Transverse colon (tissue), 4 donors: ENCODE results near the gene PPP1R15B. TPM values are rescaled to one million over a fixed set of nuclear protein-coding genes. Genes with fewer than 3 reads are reported as not detected.

Experiments
- DNase-seq: peaks from one replicate; pipeline ENCODE4 v3.0.0-alpha.2; 2019
- H3K27ac ChIP-seq, 4 donors: fragments of 200-600 bp; sonication (generic); 2 replicates each; pipeline ENCODE4 v1.5.1; 2016 to 2018; ENCODE audit warnings: inconsistent platforms in 4 of 4
- H3K27me3 ChIP-seq: fragments of 200-600 bp; sonication (generic); 2 replicates; pipeline ENCODE4 v1.5.1; 2017; ENCODE audit warnings: inconsistent platforms
- H3K36me3 ChIP-seq, 4 donors: fragments of 200-600 bp; sonication (generic); 2 replicates each; pipeline ENCODE4 v1.5.1; 2017 to 2019; ENCODE audit warnings: inconsistent platforms in 4 of 4
- H3K4me1 ChIP-seq, 4 donors: fragments of 200-600 bp; sonication (generic); 2 replicates each; pipeline ENCODE4 v1.5.1; 2017 to 2020; ENCODE audit warnings: inconsistent platforms in 4 of 4
- H3K4me3 ChIP-seq, 4 donors: fragments of 200-600 bp; sonication (generic); 1 replicate in 1 of 4; 2 replicates in 3 of 4; pipeline versions ENCODE4 v1.5.1 to v1.6.1; 2017 to 2019; ENCODE audit warnings: inconsistent platforms in 4 of 4
- H3K9me3 ChIP-seq, 2 donors: fragments of 200-600 bp; sonication (generic); 2 replicates each; pipeline ENCODE4 v1.5.1; 2017 to 2019; ENCODE audit warnings: inconsistent platforms in 2 of 2
- CTCF ChIP-seq, 5 experiments: fragments of 200-600 bp in 3 of 5; fragments of 450-650 bp in 2 of 5; sonication (generic) in 3 of 5; IDR thresholded peaks; 1 replicate in 2 of 5; 2 replicates in 3 of 5; pipeline ENCODE4 v1.5.1; 2016 to 2017; ENCODE audit warnings: antibody characterized with exemption in 5 of 5, inconsistent platforms in 3 of 5, mild to moderate bottlenecking in 2 of 5, moderate library complexity in 1 of 5
- EP300 ChIP-seq: sonication (generic); formaldehyde crosslinking; IDR thresholded peaks from one replicate; pipeline ENCODE4 v1.6.1; 2017; ENCODE audit warnings: antibody characterized with exemption, low read depth
- POLR2A ChIP-seq: fragments of 450-650 bp; IDR thresholded peaks from one replicate; pipeline ENCODE4 v1.6.1; 2016; ENCODE audit warnings: antibody characterized with exemption, mild to moderate bottlenecking, moderate library complexity
- POLR2AphosphoS5 ChIP-seq, 3 donors: sonication (generic); formaldehyde crosslinking; IDR thresholded peaks; one replicate each; pipeline ENCODE4 v1.6.1; 2016; ENCODE audit warnings: antibody characterized with exemption in 3 of 3
- WGBS, 2 donors: methylation state at CpG; one replicate each; pipeline ENCODE4 v1.1.5; 2018; ENCODE audit warnings: low coverage in 1 of 2; 5-methylcytosine and 5-hydroxymethylcytosine counted together
- in situ Hi-C, 4 donors: fragments of 200-750 bp; cut with MboI; loops; one replicate each; pipeline versions ENCODE4 v1.15.0 to v1.15.1; 2017; ENCODE audit warnings: low sequenced_read_pairs in 3 of 4, low pct_ligation_motif_present in 1 of 4, low pct_unique_long_range_greater_than_20kb in 1 of 4
- intact Hi-C: fragments of 100-400 bp; cut with DNase I; formaldehyde crosslinking; loops from one replicate; pipeline ENCODE4 v1.15.1; 2023; ENCODE audit warnings: low total_unique reads
- total RNA-seq, 4 donors: library from RNA; depleted of rRNA; stranded (reverse); fragments of >200 nt; gene quantifications; one replicate each; pipeline ENCODE4 v1.1.0, GENCODE V29; 2016

The PPP1R15B gene
- total RNA-seq, 4 donors from 2014 or later = 30.8 to 74.2 (median 54.5) TPM

GRCh38 chr1:204448991-204449677, 37.5 kb upstream of the PPP1R15B start:
- H3K4me3 ChIP-seq = no peak overlapping the region
- intact Hi-C loops = no loop called here
- WGBS, 2 donors = 60 to 75% methylated on average over 3 to 6 of the region's 6 CpGs
- no peaks in the 10 kb centered on the region for H3K9me3 ChIP-seq
- H3K27ac ChIP-seq = peak overlapping the region; percentile 88 to 97 (median 90)
- H3K27me3 ChIP-seq = no peaks in the 10 kb centered on the region
- H3K4me1 ChIP-seq = peaks cover 43 to 80% (median 50%) of the 10 kb centered on the region in 4 donors
- DNase-seq = no peak
- TF ChIP-seq POLR2AphosphoS5 (IDR thresholded peaks at IDR 0.05) = peak in 1 of 3 donors; percentile 2
- TF ChIP-seq EP300 = no peak
- peaks cover 0 to 8% (median 0%) of the 10 kb centered on the region in 4 donors for H3K36me3 ChIP-seq
- in situ Hi-C loops = loop anchor here in 3 of 4 donors (5.0 to 25.0 kb wide), 3 partner anchors 53 to 363 kb away; no protein-coding TSS in a partner anchor

- H3K4me3 ChIP-seq = no peak overlapping the region
- DNase-seq = peak; percentile 85
- in situ Hi-C loops = loop anchor here in 3 of 4 donors (5.0 to 25.0 kb wide), 3 partner anchors 54 to 364 kb away; no protein-coding TSS in a partner anchor
- 71% methylated on average over 7 of the region's 7 CpGs; no CpG with 5 or more reads in 1 of the 2 donors for WGBS, 2 donors
- no peaks in the 10 kb centered on the region for H3K9me3 ChIP-seq
- TF ChIP-seq CTCF (IDR thresholded peaks at IDR 0.05) (no peak), POLR2AphosphoS5 (IDR thresholded peaks at IDR 0.05) (peak in 2 of 3 donors; percentile 51 to 76), POLR2A (peak; percentile 24)
- H3K27ac ChIP-seq = peak overlapping the region; percentile 88 to 97 (median 90)
- peaks cover 0 to 11% (median 0%) of the 10 kb centered on the region in 4 donors for H3K36me3 ChIP-seq
- no peaks in the 10 kb centered on the region for H3K27me3 ChIP-seq
- intact Hi-C loops = no loop called here
- H3K4me1 ChIP-seq = peaks cover 43 to 73% (median 48%) of the 10 kb centered on the region in 4 donors
These were observed 36.8 kb upstream of the PPP1R15B start for GRCh38 chr1:204448344-204448964.

GRCh38 chr1:204447736-204448135, 36.1 kb upstream of the PPP1R15B start:
- in situ Hi-C loops = loop anchor here in 3 of 4 donors (5.0 to 25.0 kb wide), 3 partner anchors 55 to 365 kb away; no protein-coding TSS in a partner anchor
- no peak overlapping the region for H3K4me3 ChIP-seq
- H3K9me3 ChIP-seq = no peaks in the 10 kb centered on the region
- peak overlapping the region; percentile 88 to 97 (median 90) for H3K27ac ChIP-seq
- no peak for TF ChIP-seq CTCF (IDR thresholded peaks at IDR 0.05)
- no peak for TF ChIP-seq POLR2A
- TF ChIP-seq POLR2AphosphoS5 (IDR thresholded peaks at IDR 0.05) = no peak
- no peak for TF ChIP-seq EP300
- peaks cover 0 to 16% (median under 1%) of the 10 kb centered on the region in 4 donors for H3K36me3 ChIP-seq
- DNase-seq = no peak
- intact Hi-C loops = loop anchor here (2.0 kb wide), 1 partner anchor 55 kb away; no protein-coding TSS in a partner anchor
- H3K4me1 ChIP-seq = peaks cover 38 to 66% (median 41%) of the 10 kb centered on the region in 4 donors
- no peaks in the 10 kb centered on the region for H3K27me3 ChIP-seq
- 56 to 91% methylated on average over 3 to 4 of the region's 4 CpGs for WGBS, 2 donors

- Histone ChIP-seq H3K27ac (peak overlapping the region; percentile 88 to 97 (median 90)), H3K9me3 (no peaks in the 10 kb centered on the region), H3K4me3 (no peak overlapping the region), H3K27me3 (no peaks in the 10 kb centered on the region), H3K36me3 (peaks cover 0 to 22% (median 3%) of the 10 kb centered on the region in 4 donors), H3K4me1 (peaks cover 36 to 60% (median 38%) of the 10 kb centered on the region in 4 donors)
- intact Hi-C loops = loop anchor here (2.0 kb wide), 1 partner anchor 56 kb away; no protein-coding TSS in a partner anchor
- DNase-seq = no peak
- no peak for TF ChIP-seq POLR2AphosphoS5 (IDR thresholded peaks at IDR 0.05)
- no peak for TF ChIP-seq CTCF (IDR thresholded peaks at IDR 0.05)
- no peak for TF ChIP-seq EP300
- no peak for TF ChIP-seq POLR2A
- 74 to 100% methylated on average over 4 to 6 of the region's 6 CpGs for WGBS, 2 donors
- in situ Hi-C loops = loop anchor here in 3 of 4 donors (5.0 to 25.0 kb wide), 3 partner anchors 55 to 365 kb away; no protein-coding TSS in a partner anchor
These were observed 35.6 kb upstream of the PPP1R15B start for GRCh38 chr1:204447190-204447589.
